ENCODE results near the gene ASIP.
A peak's percentile ranks its signal among the peaks of the same experiment; 100 is the strongest.

The ASIP gene

GRCh38 chr20:34312544-34313217 is 71.5 kb downstream of the ASIP start:
- DNase-seq: peak; percentile 86

DNA sequence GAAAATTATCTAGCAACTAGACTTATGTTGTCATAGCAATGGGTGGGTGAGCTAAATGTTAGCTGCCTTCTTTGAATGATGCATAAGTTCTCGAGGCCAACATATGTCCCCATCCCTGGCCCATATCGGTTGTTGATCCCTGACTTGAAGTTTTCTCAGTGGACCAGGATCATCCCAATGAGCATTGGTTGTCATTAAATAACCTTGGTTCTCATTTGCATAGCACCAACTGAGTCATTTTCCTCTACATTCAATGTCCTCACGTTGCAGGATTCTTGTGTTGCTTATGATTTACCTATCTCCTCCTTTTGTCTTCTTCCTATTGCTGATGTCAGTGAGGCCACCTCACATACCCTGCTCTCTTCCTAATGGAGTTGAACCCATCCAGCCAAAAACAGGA is 74.0 kb downstream of the ASIP start:
- no peak for DNase-seq

- DNase-seq: no peak
Observed at GRCh38 chr20:34316196-34316814, 75.1 kb downstream of the ASIP start.
